Activated T-helper 1 cell treated with anti-CD3 and anti-CD28 coated beads, Interleukin-12 subunit alpha, Interleukin-12 subunit beta, Interleukin-2, Interleukin-4 antibody, amounts not matched to agents 30 ng/mL and 10 ng/mL and 1 ng/mL, durations not matched to agents 14 hours and 24 hours and 36 hours (primary cell): Measurements from ENCODE around the gene HOTAIR. TPM values are rescaled to one million over a fixed set of nuclear protein-coding genes. Genes with fewer than 3 reads are reported as not detected.
A peak's percentile ranks its signal among the peaks of the same experiment; 100 is the strongest.

Experiments used
- DNase-seq: peaks from one replicate; pipeline ENCODE4 v3.0.0; 2021; ENCODE audit warnings: low spot score
- H3K27ac Mint-ChIP-seq: one replicate; pipeline ENCODE4 v1.8.0; 2021; ENCODE audit warnings: mild to moderate bottlenecking, mixed read lengths
- H3K27me3 Mint-ChIP-seq: one replicate; pipeline ENCODE4 v1.8.0; 2022; ENCODE audit warnings: mild to moderate bottlenecking, moderate library complexity, mixed read lengths; ENCODE audit not compliant: insufficient read depth
- H3K36me3 Mint-ChIP-seq: one replicate; pipeline ENCODE4 v1.8.0; 2021; ENCODE audit warnings: low read depth, mixed read lengths
- H3K4me1 Mint-ChIP-seq: one replicate; pipeline ENCODE4 v1.8.0; 2021; ENCODE audit warnings: low read depth, mixed read lengths
- H3K4me3 Mint-ChIP-seq: one replicate; pipeline ENCODE4 v1.8.0; 2021; ENCODE audit warnings: mild to moderate bottlenecking, moderate library complexity, mixed read lengths
- H3K9me3 Mint-ChIP-seq: one replicate; pipeline ENCODE4 v1.8.0; 2021; ENCODE audit warnings: mixed read lengths
- intact Hi-C: fragments of 100-400 bp; cut with micrococcal nuclease; formaldehyde crosslinking; loops from one replicate; pipeline ENCODE4 v1.15.1; 2024
- total RNA-seq: library from RNA; stranded (reverse); gene quantifications from 2 replicates; pipeline ENCODE4 v1.2.3, GENCODE V29; 2022

Gene HOTAIR
- total RNA-seq, 1 donor from 2014 or later, result not detected

DNA sequence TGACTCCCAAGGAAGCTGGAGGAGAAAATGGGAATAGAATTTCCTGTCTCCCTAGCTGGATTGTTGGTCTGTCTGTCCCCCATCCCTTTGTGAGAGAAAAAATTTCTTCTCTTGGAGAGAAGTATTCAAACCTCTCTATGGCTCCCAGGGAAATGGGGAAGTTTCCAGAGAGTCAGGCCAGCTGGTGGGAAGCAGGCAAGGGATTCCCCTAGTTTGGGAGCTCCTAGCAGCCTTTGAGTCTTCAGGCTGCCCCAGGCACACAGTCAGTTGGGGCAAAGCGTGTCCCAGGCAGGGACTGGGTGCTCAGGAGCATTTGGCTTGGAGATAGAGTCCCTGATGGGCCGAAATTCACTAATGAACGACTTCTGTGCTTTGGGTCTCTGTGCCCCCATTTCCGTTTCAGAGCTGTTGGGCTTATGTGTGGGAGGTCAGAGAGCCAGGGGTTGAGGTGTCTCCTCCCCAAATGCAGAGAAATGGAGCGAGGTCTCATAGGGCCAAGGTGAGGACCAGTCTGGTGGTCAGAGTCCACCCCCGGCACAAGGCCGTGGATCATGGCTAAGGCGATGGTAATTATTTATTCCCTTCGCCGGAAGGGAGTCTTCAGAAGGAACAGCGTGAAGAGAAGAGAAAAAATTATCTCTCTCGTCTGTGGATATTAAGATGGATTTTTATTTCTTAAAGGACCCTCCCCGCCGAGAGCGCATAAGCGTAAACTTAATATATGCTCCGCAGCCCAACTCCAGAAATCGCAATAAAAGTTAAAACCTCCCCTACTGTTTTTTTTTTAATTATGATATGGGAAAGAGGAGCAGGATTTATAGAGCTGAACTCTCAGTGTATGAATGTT, 18.6 kb upstream of the HOTAIR start:
- peak overlapping the region; percentile 48 for H3K27ac Mint-ChIP-seq

DNA sequence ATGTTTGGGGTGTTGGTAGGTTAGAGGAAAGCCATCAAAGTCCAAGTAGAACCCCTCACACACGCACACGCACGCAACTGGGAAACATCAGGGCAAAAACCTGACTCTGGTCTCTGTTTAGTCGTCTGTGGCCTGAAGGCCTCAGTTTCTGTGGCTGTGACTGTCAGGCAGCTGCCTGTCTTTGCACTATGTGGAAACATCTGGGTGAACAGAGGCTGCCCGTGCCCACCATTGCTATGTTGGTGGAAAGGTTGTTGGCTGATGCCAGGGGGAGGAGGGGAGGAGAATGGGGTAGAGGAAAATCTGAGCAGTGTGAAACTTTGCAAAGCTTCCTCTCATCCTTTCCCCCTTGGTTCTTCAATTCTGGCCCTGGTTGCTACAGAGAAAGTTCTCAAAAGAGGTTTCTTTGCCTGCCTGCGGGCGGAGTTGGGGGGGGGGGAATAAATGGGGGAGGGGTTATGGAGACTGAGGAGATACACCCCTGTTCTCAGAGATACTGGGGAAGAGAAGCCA, 17.7 kb upstream of the HOTAIR start:
- no peaks in the 10 kb centered on the region for H3K9me3 Mint-ChIP-seq
- intact Hi-C loops, result no loop called here
- no peak for DNase-seq
- no peak overlapping the region for H3K27ac Mint-ChIP-seq
- H3K36me3 Mint-ChIP-seq, result no peaks in the 10 kb centered on the region
- H3K4me1 Mint-ChIP-seq, result peaks cover 47% of the 10 kb centered on the region
- H3K27me3 Mint-ChIP-seq, result peaks cover 89% of the 10 kb centered on the region
- H3K4me3 Mint-ChIP-seq, result no peak overlapping the region

More for the DNA sequence above, 18.6 kb upstream of the HOTAIR start:
- intact Hi-C loops, result no loop called here
- Mint-ChIP-seq H3K4me1 (peaks cover 44% of the 10 kb centered on the region), H3K36me3 (no peaks in the 10 kb centered on the region), H3K9me3 (no peaks in the 10 kb centered on the region), H3K27me3 (peaks cover 90% of the 10 kb centered on the region), H3K4me3 (peak overlapping the region; percentile 39)
- DNase-seq, result no peak

DNA sequence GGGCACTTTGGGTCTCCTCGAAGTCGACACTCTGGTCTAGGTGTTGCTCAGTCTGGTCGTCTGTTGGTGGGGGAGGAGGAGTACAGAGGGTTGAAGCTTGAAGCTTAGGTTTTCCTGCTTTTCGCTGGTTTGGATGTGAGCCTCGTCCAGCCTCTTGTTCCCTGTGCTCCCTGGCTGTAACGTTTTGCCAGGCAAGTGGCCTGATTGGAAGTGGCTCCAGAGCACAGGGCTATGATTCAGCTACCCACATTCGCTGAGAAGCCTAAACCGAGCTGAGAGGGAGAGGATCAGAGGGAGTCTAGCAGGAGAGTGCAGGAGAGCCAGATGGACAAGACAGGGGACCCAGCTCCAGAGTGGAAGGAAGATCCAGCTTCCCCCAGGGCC, 16.3 kb upstream of the HOTAIR start:
- intact Hi-C loops, result no loop called here
- H3K9me3 Mint-ChIP-seq, result no peaks in the 10 kb centered on the region
- no peaks in the 10 kb centered on the region for H3K36me3 Mint-ChIP-seq
- H3K4me3 Mint-ChIP-seq, result no peak overlapping the region
- H3K27ac Mint-ChIP-seq, result no peak overlapping the region
- H3K4me1 Mint-ChIP-seq, result peaks cover 42% of the 10 kb centered on the region
- H3K27me3 Mint-ChIP-seq, result peaks cover 90% of the 10 kb centered on the region
- no peak for DNase-seq

DNA sequence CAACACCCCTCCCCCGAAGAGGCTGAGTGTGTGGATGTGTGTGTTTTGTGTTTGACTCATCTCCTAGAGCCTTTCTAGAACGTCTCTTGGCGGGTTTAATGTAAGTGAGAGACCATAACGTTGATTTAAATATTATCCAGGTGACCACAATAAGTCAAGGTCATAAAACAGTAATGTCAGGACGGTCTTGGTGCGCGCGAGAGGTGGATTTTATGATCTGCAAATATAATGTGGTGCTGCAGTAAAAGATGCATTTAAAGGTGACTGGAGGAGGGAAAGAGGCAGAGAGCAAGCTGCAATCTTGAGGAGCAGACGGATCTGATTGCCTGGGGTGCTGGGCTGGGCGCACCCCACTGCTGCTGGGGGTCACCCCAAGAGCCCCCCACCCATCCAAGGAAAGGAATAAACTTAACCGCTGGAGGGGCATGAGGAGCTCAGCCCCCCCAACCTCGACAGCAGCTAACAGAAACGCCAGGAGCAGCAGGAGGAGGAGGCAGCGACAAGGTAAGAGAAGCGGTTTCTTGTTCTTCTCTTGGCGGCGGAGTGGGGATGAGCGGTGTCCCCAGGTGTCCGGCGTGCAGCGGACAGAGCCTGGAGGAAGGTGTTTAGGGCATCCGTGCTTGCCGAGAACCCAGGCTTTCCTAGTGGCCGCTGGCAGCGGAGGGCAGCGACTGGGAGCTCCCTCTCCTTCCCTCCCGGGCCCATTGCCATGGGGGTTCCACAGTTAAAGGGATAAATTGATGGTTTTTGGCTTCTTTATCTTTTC, 15.7 kb upstream of the HOTAIR start:
- Mint-ChIP-seq H3K36me3 (no peaks in the 10 kb centered on the region), H3K4me3 (no peak overlapping the region), H3K27me3 (peaks cover 89% of the 10 kb centered on the region), H3K9me3 (no peaks in the 10 kb centered on the region), H3K27ac (peak overlapping the region; percentile 49), H3K4me1 (peaks cover 36% of the 10 kb centered on the region)
- no peak for DNase-seq
- intact Hi-C loops, result no loop called here

DNA sequence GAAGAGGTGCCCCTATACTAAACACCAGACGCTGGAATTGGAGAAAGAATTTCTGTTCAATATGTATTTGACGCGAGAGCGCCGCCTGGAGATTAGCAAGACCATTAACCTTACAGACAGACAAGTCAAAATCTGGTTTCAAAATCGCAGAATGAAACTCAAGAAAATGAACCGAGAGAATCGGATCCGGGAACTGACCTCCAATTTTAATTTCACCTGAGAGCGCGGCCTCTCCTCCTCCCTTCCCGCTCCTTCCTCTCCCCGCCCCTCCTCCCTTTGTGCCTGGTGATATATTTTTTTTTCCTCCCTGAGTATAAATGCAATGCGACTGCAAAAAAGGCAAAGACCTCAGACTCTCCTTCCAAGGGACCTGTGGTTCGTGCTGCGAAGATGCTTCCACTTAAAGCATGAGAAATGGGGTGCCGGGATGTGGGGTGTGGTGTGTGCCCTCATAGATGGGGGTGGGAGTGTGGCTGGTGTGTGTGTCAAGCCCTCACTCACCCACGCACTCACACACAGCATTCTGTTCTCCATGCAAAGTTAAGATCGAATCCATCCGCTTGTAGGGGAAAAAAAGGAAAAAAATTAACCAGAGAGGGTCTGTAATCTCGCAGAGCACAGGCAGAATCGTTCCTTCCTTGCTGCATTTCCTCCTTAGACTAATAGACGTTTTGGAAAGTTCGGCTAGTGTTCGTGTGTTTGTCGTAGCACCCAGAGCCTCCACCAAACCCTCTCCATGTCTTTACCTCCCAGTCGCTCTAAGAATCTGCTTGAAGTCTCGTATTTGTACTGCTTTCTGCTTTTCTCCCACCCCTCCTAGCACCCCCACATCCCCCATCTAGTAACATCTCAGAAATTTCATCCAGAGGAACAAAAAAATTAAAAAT, 14.7 kb upstream of the HOTAIR start:
- H3K27me3 Mint-ChIP-seq, result peaks cover 92% of the 10 kb centered on the region
- peak overlapping the region; percentile 4 for H3K4me3 Mint-ChIP-seq
- intact Hi-C loops, result loop anchor here (10.0 kb wide), 1 partner anchor 55 kb away; the partner anchor contains the start of gene HOXC13
- H3K27ac Mint-ChIP-seq, result peak overlapping the region; percentile 32
- DNase-seq, result no peak
- peaks cover 29% of the 10 kb centered on the region for H3K4me1 Mint-ChIP-seq
- no peaks in the 10 kb centered on the region for H3K36me3 Mint-ChIP-seq
- H3K9me3 Mint-ChIP-seq, result no peaks in the 10 kb centered on the region

DNA sequence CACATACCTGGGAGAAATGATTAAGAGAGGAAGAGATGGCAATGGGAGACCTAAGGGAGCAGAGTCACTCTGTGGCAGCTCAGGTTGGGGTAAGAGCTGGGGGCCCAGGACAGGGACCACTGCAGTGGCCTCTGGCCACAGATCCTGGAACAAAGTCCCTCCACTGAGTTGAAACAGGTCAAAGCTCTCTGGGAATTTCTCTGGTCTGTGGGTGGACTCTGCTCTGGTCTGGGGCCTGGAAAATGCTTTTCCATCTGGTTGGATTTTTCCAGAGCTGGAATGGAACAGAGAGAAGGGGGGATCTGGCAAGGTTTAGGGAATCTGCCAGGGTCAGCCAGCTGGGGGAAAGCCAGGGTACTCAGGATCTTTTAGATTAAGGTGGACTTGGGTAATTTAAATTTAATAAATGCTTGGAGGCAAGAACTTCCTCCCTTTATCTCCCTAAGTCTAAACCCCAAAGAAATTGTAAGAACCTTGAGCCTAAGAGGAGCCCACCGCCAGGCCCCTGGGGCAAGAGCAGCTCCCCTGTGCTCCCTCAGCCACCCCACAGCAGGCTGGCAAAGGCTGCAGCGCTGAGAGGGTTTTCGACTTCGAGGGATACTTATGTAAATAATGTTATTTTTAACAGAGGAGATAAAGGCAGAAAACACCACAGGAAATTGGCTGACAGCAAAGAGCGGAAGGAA, 13.9 kb upstream of the HOTAIR start:
- Mint-ChIP-seq H3K9me3 (no peaks in the 10 kb centered on the region), H3K4me1 (peaks cover 25% of the 10 kb centered on the region), H3K36me3 (no peaks in the 10 kb centered on the region), H3K27me3 (peaks cover 93% of the 10 kb centered on the region), H3K4me3 (no peak overlapping the region), H3K27ac (no peak overlapping the region)
- DNase-seq, result no peak
- intact Hi-C loops, result loop anchor here (10.0 kb wide), 1 partner anchor 54 kb away; the partner anchor contains the start of gene HOXC13

DNA sequence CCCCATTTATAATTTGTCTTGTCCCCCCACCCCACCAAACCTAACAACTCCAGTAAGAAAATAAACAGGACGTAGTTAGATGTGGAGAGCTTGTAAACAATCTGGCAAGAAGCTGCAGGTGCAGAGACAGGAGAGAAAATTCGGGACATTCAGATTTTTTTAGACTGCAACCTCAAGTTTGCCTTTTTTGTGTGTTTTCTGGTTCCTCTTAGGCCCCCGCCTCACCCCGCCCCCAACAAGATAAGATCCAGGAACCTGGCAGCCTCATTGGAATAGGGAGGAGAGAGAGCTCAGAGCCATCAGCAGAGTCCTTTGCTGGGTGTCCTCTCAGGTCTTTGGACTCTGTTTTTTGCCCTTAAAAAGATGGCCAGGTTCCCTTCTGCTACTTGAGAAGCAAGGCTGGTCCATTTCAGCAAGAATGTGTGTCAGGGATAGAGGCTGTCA, 13.1 kb upstream of the HOTAIR start:
- Mint-ChIP-seq H3K27me3 (peaks cover 93% of the 10 kb centered on the region), H3K27ac (no peak overlapping the region), H3K9me3 (no peaks in the 10 kb centered on the region), H3K4me3 (no peak overlapping the region), H3K36me3 (no peaks in the 10 kb centered on the region), H3K4me1 (peaks cover 25% of the 10 kb centered on the region)
- intact Hi-C loops, result loop anchor here (10.0 kb wide), 1 partner anchor 53 kb away; the partner anchor contains the start of gene HOXC13
- DNase-seq, result no peak

DNA sequence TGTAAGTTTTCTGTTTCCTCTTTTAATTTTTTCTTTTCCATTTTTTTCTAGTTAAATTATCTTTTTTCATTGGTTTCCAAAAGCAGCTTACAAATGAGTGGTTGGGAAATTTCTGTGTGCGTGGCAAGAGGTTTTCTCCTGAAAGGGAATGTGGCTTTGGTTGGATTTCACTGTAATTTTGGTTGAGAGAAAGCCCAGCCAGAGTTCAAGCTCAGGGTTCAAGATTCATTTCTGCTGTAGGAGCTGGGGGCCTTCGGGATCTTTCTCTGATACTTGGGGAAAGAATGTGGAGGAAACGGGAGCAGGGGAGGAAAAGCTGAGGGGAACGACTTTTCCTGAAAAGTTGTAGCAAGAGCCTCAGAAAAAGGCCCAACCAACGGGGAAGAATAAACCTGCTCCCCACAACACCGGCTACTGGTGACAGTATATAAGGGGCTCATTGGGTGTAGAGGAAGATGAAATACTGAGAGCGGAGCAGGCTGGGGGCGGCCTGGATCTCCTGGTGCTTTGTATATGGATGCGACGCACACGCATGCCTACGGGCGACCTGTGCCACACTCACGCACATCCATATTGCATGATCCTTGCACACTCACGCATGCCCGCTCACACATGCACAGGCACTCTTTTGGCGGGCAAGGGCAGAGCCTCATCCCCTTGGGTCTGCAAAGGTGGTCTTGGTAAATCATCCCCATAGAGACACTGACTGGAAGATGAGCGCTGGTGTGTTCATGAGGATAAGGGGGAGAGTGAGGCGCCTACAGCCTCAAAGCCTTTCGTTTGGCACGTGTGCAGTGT, 12.1 kb upstream of the HOTAIR start:
- no peak for DNase-seq
- H3K4me1 Mint-ChIP-seq, result peaks cover 25% of the 10 kb centered on the region

DNA sequence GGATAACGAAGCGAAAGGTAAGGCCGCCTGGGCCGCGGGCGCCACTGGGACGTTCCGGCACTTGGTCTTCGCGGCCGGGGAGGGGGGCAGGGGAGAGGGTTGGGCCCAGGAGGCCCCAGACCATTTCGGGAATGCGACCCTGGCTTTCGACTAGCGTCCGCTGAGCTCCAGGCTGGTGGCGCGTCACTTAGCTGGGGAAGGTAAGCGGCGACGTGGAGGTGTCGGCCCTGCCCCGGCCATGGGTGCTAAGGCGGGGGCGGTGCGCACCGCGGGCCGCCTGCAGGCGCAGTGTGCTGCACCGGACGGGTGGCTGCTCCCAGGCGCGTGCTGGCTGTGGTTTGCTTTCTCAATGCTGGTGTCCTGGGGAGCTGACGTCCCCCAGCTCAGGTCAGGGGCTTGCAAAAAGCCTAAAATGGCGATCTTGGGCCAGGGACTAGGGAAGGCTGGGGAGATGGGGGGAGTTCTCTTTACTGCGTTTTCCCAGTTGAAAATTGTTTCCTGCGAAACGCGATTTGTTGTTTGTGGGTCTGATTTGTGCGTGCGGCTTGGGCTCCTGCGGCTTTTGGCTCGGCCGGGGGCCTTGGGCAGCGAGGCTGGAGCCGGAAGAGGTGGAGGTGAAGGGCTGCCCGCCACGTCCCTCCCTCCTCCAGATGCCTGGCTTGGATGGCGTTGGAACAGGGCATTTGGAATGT, 11.4 kb upstream of the HOTAIR start:
- DNase-seq, result no peak
- peaks cover 25% of the 10 kb centered on the region for H3K4me1 Mint-ChIP-seq
- H3K27me3 Mint-ChIP-seq, result peaks cover 93% of the 10 kb centered on the region
- H3K36me3 Mint-ChIP-seq, result no peaks in the 10 kb centered on the region
- H3K27ac Mint-ChIP-seq, result no peak overlapping the region
- intact Hi-C loops, result loop anchor here (10.0 kb wide), 1 partner anchor 51 kb away; the partner anchor contains the start of gene HOXC13
- no peaks in the 10 kb centered on the region for H3K9me3 Mint-ChIP-seq
- H3K4me3 Mint-ChIP-seq, result no peak overlapping the region

More for the DNA sequence above, 12.1 kb upstream of the HOTAIR start:
- no peaks in the 10 kb centered on the region for H3K36me3 Mint-ChIP-seq
- H3K27ac Mint-ChIP-seq, result no peak overlapping the region
- H3K27me3 Mint-ChIP-seq, result peaks cover 91% of the 10 kb centered on the region
- H3K9me3 Mint-ChIP-seq, result no peaks in the 10 kb centered on the region
- intact Hi-C loops, result loop anchor here (10.0 kb wide), 1 partner anchor 52 kb away; the partner anchor contains the start of gene HOXC13
- H3K4me3 Mint-ChIP-seq, result no peak overlapping the region

DNA sequence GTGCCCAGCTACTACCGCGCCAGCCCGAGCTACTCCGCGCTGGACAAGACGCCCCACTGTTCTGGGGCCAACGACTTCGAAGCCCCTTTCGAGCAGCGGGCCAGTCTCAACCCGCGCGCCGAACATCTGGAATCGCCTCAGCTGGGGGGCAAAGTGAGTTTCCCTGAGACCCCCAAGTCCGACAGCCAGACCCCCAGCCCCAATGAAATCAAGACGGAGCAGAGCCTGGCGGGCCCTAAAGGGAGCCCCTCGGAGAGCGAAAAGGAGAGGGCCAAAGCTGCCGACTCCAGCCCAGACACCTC, 10.9 kb upstream of the HOTAIR start:
- H3K36me3 Mint-ChIP-seq, result no peaks in the 10 kb centered on the region
- peaks cover 25% of the 10 kb centered on the region for H3K4me1 Mint-ChIP-seq
- no peak overlapping the region for H3K4me3 Mint-ChIP-seq
- intact Hi-C loops, result loop anchor here (10.0 kb wide), 1 partner anchor 51 kb away; the partner anchor contains the start of gene HOXC13
- peaks cover 93% of the 10 kb centered on the region for H3K27me3 Mint-ChIP-seq
- no peak for DNase-seq
- H3K27ac Mint-ChIP-seq, result peak overlapping the region; percentile 23
- no peaks in the 10 kb centered on the region for H3K9me3 Mint-ChIP-seq
